NCI-H1048 (cell line): ENCODE results near the gene TRPT1.

Source experiments
- DNase-seq: peaks from one replicate; lab custom pipeline; 2025; lab: John Stamatoyannopoulos, UW

Gene TRPT1

GRCh38 chr11:64225608-64226506, at the start of gene TRPT1, which contains the start of gene NUDT22:
Gene TRPT1 (minus strand): TSS chr11:64226186. CDS start chr11:64225860, 326 bp downstream.
Gene NUDT22 (plus strand): TSS chr11:64226274. CDS start chr11:64226653, 379 bp downstream.
- peak; percentile 74 for DNase-seq

- DNase-seq = no peak
Measured at GRCh38 chr11:64275031-64275800, 49.2 kb upstream of the TRPT1 start.

- DNase-seq = peak; percentile 98
Measured at GRCh38 chr11:64269540-64270220, 43.7 kb upstream of the TRPT1 start.

- no peak for DNase-seq
Measured at GRCh38 chr11:64268893-64269539, 43.0 kb upstream of the TRPT1 start.

- DNase-seq = no peak
Measured at GRCh38 chr11:64268025-64268892, 42.3 kb upstream of the TRPT1 start.

- no peak for DNase-seq
Measured at GRCh38 chr11:64267207-64267945, 41.4 kb upstream of the TRPT1 start.

GRCh38 chr11:64266339-64266738, 40.4 kb upstream of the TRPT1 start:
- no peak for DNase-seq

GRCh38 chr11:64265176-64266160, 39.5 kb upstream of the TRPT1 start:
- no peak for DNase-seq

- no peak for DNase-seq
Measured at GRCh38 chr11:64264371-64264852, 38.4 kb upstream of the TRPT1 start.

GRCh38 chr11:64263947-64264317, 37.9 kb upstream of the TRPT1 start:
- no peak for DNase-seq

- no peak for DNase-seq
Measured at GRCh38 chr11:64263021-64263946, 37.3 kb upstream of the TRPT1 start.

- no peak for DNase-seq
Measured at GRCh38 chr11:64262271-64263002, 36.5 kb upstream of the TRPT1 start.

GRCh38 chr11:64261556-64262080, 35.6 kb upstream of the TRPT1 start:
- DNase-seq = no peak

- no peak for DNase-seq
Measured at GRCh38 chr11:64260147-64260708, 34.2 kb upstream of the TRPT1 start.

GRCh38 chr11:64259533-64260067, 33.6 kb upstream of the TRPT1 start:
- no peak for DNase-seq

GRCh38 chr11:64258946-64259532, 33.1 kb upstream of the TRPT1 start:
- no peak for DNase-seq
